Measurements from ENCODE around the gene METTL26.

The METTL26 gene

GRCh38 chr16:595942-596735 lies 40.0 kb downstream of the METTL26 start:
- DNase-seq (ENCODE audit: low read depth): no peak

GRCh38 chr16:595094-595528 lies 41.0 kb downstream of the METTL26 start:
- DNase-seq (ENCODE audit: low read depth): no peak

GRCh38 chr16:593807-594206 lies 42.3 kb downstream of the METTL26 start:
- DNase-seq (ENCODE audit: low read depth): no peak

- DNase-seq (ENCODE audit: low read depth): no peak
These were observed 42.7 kb downstream of the METTL26 start for GRCh38 chr16:593406-593805.

GRCh38 chr16:592518-593306 lies 43.4 kb downstream of the METTL26 start:
- DNase-seq (ENCODE audit: low read depth): no peak

- DNase-seq (ENCODE audit: low read depth): no peak
These were observed 44.1 kb downstream of the METTL26 start for GRCh38 chr16:591892-592517.

- no peak for DNase-seq (ENCODE audit: low read depth)
These were observed 44.9 kb downstream of the METTL26 start for GRCh38 chr16:591231-591630.

GRCh38 chr16:590815-591200 lies 45.3 kb downstream of the METTL26 start:
- no peak for DNase-seq (ENCODE audit: low read depth)

GRCh38 chr16:590188-590814 lies 45.8 kb downstream of the METTL26 start:
- DNase-seq (ENCODE audit: low read depth): no peak

GRCh38 chr16:589658-590187 lies 46.4 kb downstream of the METTL26 start, which contains the start of gene RAB40C:
RAB40C (plus strand) TSS chr16:590066; CDS start chr16:590292, 226 bp downstream.
- DNase-seq (ENCODE audit: low read depth): peak; percentile 99

GRCh38 chr16:588889-589657 lies 47.0 kb downstream of the METTL26 start:
- DNase-seq (ENCODE audit: low read depth): peak; percentile 95

GRCh38 chr16:588639-588888 lies 47.5 kb downstream of the METTL26 start:
- DNase-seq (ENCODE audit: low read depth): no peak

- DNase-seq (ENCODE audit: low read depth): no peak
These were observed 49.2 kb downstream of the METTL26 start for GRCh38 chr16:586645-587590.

GRCh38 chr16:586047-586644 lies 50.0 kb downstream of the METTL26 start:
- no peak for DNase-seq (ENCODE audit: low read depth)

GRCh38 chr16:585351-585750 lies 50.8 kb downstream of the METTL26 start:
- DNase-seq (ENCODE audit: low read depth): no peak

Data from stimulated activated CD4-positive, alpha-beta T cell treated with anti-CD3 and anti-CD28 coated beads, Interleukin-2, amount 100 ng/mL, for 4 hours (primary cell).